ENCODE results near the gene TICRR.

TICRR gene

GRCh38 chr15:89672221-89673164, 97.2 kb downstream of the TICRR start:
- TF ChIP-seq CTCF (IDR thresholded peaks at IDR 0.05; ENCODE audit: low read length) (no peak), EZH2 (optimal IDR thresholded peaks at IDR 0.05; ENCODE audit: low read depth, low read length) (no peak), EZH2phosphoT487 (IDR thresholded peaks at IDR 0.05; ENCODE audit: low read length) (no peak)
- Histone ChIP-seq H3K4me3 (ENCODE audit: low read length) (no peak overlapping the region), H3K4me1 (ENCODE audit: low read length) (no peaks in the 10 kb centered on the region), H3K9ac (ENCODE audit: low read length) (no peak overlapping the region), H2AFZ (ENCODE audit: low read length) (no peak overlapping the region), H3K79me2 (ENCODE audit: low read length) (no peaks in the 10 kb centered on the region), H3K36me3 (replicated peaks; ENCODE audit: insufficient read depth, low read length) (no peaks in the 10 kb centered on the region), H3F3A (ENCODE audit: insufficient read depth, low read length) (no peaks in the 10 kb centered on the region), H3K27me3 (replicated peaks; ENCODE audit: insufficient read depth, low read length) (no peaks in the 10 kb centered on the region), H3K27ac (ENCODE audit: low read length) (no peak overlapping the region), H3K9me2 (replicated peaks; ENCODE audit: insufficient read depth, low read length) (no peaks in the 10 kb centered on the region), H4K20me1 (ENCODE audit: insufficient read depth, low read length) (no peaks in the 10 kb centered on the region), H3K9me3 (replicated peaks; ENCODE audit: insufficient read depth, low read length) (no peaks in the 10 kb centered on the region), H3K4me2 (ENCODE audit: low read depth, low read length) (no peak overlapping the region)
- DNase-seq = no peak

GRCh38 chr15:89673165-89673512, 97.9 kb downstream of the TICRR start:
- Histone ChIP-seq H3K36me3 (replicated peaks; ENCODE audit: insufficient read depth, low read length) (no peaks in the 10 kb centered on the region), H3K4me3 (ENCODE audit: low read length) (no peak overlapping the region), H2AFZ (ENCODE audit: low read length) (no peak overlapping the region), H3K9ac (ENCODE audit: low read length) (no peak overlapping the region), H3K9me3 (replicated peaks; ENCODE audit: insufficient read depth, low read length) (no peaks in the 10 kb centered on the region), H3F3A (ENCODE audit: insufficient read depth, low read length) (no peaks in the 10 kb centered on the region), H3K9me2 (replicated peaks; ENCODE audit: insufficient read depth, low read length) (no peaks in the 10 kb centered on the region), H3K79me2 (ENCODE audit: low read length) (no peaks in the 10 kb centered on the region), H3K4me1 (ENCODE audit: low read length) (no peaks in the 10 kb centered on the region), H4K20me1 (ENCODE audit: insufficient read depth, low read length) (no peaks in the 10 kb centered on the region), H3K4me2 (ENCODE audit: low read depth, low read length) (no peak overlapping the region), H3K27ac (ENCODE audit: low read length) (no peak overlapping the region), H3K27me3 (replicated peaks; ENCODE audit: insufficient read depth, low read length) (no peaks in the 10 kb centered on the region)
- peak; percentile 34 for DNase-seq
- peak; percentile 56 for TF ChIP-seq CTCF (IDR thresholded peaks at IDR 0.05; ENCODE audit: low read length)
- no peak for TF ChIP-seq EZH2phosphoT487 (IDR thresholded peaks at IDR 0.05; ENCODE audit: low read length)

- Histone ChIP-seq H3K9me3 (replicated peaks; ENCODE audit: insufficient read depth, low read length) (no peaks in the 10 kb centered on the region), H3K4me2 (ENCODE audit: low read depth, low read length) (no peak overlapping the region), H3K36me3 (replicated peaks; ENCODE audit: insufficient read depth, low read length) (no peaks in the 10 kb centered on the region), H3K4me1 (ENCODE audit: low read length) (no peaks in the 10 kb centered on the region), H3K9ac (ENCODE audit: low read length) (no peak overlapping the region), H3F3A (ENCODE audit: insufficient read depth, low read length) (no peaks in the 10 kb centered on the region), H3K9me2 (replicated peaks; ENCODE audit: insufficient read depth, low read length) (no peaks in the 10 kb centered on the region), H2AFZ (ENCODE audit: low read length) (no peak overlapping the region), H3K27me3 (replicated peaks; ENCODE audit: insufficient read depth, low read length) (no peaks in the 10 kb centered on the region), H3K4me3 (ENCODE audit: low read length) (no peak overlapping the region), H4K20me1 (ENCODE audit: insufficient read depth, low read length) (no peaks in the 10 kb centered on the region), H3K79me2 (ENCODE audit: low read length) (no peaks in the 10 kb centered on the region), H3K27ac (ENCODE audit: low read length) (no peak overlapping the region)
- no peak for DNase-seq
- TF ChIP-seq EZH2phosphoT487 (IDR thresholded peaks at IDR 0.05; ENCODE audit: low read length) (no peak), CTCF (IDR thresholded peaks at IDR 0.05; ENCODE audit: low read length) (no peak), EZH2 (optimal IDR thresholded peaks at IDR 0.05; ENCODE audit: low read depth, low read length) (no peak)
Measured at GRCh38 chr15:89674526-89674925, 99.3 kb downstream of the TICRR start.
